HG02798 (cell line): Measurements from ENCODE around the gene AHCYL2.
"Not testable (repeated sequence)": the region's sequence is repeated elsewhere in the genome, so short reads cannot be mapped to it uniquely, and the experiment has no call there.

Source experiments
- ATAC-seq: cut with Tn5 transposase; IDR thresholded peaks from one replicate; pipeline ENCODE4 v1.9.1; 2021; ENCODE audit warnings: mild to moderate bottlenecking; ENCODE audit not compliant: unreplicated experiment, poor library complexity

The AHCYL2 gene

DNA sequence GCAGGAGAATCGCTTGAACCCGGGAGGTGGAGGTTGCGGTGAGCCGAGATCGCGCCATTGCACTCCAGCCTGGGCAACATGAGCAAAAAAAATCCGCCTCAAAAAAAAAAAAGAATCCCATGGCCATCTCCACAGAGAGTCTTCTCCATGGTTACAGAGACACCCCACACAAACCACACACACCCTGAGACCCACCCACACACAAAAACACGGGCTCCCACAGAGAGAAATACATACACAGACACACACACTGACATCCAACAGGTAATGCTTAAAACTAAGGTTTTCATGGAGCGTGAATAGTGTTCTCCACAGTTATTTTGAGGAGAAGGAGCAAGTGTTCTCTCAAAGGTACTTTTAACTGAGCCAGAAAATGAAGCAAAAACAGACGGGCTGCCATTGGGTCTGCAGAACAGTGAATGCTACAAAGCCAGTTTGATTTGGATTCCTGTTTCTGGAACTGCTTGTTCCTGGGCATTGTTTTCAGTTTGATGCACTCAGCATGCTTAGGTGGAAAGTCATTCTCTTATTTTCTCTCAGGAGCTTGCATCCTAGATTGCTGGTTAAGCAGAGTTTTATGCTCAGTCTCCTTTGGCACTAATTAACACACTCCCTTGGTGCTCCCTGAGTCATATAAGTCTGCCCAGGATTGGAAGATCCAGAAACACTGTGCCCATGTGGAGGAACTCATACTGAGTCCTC lies 15.4 kb downstream of the AHCYL2 start:
- no peak for ATAC-seq

DNA sequence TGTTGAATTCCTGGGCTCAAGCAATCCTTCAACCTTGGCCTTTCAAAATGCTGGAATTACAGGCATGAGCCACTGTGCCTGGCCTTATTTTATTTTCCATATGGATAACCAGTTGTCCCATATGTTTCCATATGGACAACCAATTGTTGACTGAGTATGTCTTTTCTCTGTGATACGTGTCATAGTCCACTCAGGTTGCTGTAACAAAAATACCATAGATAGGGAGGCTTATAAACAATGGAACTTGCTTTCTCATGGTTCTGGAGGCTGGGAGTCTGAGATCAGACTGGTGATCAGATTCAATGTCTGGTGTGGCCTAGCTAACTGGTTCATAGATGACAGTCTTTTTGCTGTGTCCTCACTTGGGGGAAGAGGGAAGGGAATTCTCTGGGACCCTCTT lies 19.4 kb downstream of the AHCYL2 start:
- no peak for ATAC-seq

DNA sequence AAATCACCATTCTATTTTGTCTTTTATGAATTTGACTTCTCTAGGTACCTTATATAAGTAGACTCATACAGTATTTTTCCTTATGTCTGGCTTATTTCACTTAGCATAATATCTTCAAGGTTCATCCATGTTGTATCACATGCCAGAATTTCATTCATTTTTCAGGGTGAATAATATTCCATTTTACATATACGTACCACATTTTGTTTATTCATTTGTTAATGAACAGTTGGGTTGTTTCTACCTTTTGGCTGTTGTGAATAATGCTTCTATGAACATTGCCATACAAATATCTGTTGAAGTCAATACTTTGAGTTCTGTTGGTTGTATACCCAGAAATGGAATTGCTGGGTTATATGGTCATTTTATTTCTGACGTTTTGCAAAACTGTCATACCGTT lies 20.7 kb downstream of the AHCYL2 start:
- no peak for ATAC-seq

DNA sequence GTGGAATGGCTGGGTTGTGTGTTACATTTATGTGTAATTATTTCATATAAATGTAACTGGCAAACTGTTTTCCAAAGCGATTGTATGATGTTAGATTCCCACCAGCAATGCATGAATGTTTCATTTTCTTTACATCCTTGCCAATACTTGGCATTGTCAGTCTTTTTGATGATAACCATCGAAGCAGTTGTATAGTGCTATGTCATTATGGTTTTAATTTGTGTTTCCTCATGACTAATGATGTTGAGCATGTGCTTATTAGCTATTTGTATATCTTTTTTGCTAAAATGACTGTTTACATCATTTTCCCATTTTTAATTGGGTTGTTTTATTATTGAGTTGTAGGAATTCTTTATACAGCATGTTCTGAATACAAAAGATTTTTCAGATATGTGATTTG lies 22.3 kb downstream of the AHCYL2 start:
- no peak for ATAC-seq

DNA sequence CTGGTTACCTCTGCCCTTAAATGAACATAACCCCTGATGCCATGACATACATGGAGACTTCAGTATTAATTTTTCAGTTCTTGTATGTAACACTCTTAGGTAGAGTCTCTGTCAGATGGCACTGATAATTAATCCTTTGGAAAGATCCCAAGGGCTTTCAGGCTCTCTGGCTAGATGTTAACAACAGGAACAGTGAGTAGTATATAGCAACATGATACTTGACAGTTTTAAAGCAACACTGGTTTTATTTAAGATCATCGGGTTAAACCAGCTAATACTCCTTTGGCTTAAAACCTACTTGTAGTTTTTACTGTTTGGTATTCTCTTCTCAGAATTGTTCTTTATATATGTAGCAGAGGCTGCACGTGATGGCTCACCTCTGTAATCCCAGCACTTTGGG lies 27.3 kb downstream of the AHCYL2 start:
- no peak for ATAC-seq

DNA sequence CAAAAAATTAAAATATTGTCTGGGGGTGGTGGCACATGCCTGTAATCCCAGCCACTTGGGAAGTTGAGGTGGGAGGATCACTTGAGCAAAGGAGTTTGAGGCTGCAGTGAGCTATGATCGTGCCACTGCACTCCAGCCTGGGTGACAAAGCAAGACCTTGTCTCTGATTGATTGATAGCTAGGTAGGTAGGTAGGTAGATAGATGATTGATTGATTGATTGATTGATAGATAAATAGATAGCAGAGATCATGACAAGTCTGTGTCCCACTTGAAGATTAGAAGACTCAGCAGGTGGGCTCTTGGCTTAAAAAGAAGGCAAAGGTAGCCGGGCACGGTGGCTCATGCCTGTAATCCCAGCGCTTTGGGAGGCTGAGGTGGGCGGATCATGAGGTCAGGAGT lies 27.8 kb downstream of the AHCYL2 start:
- not testable (repeated sequence) for ATAC-seq

DNA sequence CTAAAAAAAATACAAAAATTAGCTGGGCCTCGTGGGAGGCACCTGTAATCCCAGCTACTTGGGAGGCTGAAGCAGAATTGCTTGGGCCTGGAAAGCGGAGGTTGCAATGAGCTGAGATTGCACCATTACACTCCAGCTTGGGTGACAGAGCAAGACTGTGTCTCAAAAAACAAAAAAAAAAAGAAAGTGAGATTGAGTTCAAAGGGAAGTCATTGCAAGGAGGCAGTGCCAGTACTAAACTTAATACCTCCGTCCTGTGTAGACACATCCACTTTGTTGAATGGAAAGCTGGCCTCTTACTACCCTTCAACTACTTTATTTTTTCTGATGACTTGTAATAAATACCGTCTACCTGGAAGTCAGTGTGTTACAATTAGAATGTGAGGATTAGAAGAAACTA lies 31.0 kb downstream of the AHCYL2 start:
- ATAC-seq, result no peak

DNA sequence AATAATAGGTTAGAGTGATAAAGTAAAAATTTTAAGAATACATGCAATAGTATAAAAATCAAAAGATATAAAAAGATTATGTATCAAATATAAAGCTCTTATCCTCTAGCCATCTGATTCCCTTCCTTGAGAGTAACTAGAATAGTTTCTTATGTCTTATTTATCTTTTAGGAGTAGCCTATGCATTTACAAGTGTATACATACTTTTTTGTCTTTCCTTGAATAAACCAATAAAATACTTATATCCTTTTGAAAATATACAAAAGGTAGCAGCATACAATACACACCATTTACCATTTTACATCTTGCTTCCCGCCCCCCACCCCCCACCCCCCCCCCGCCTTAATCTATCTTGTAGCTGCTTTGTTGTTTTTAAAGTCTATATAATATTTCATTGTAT lies 31.4 kb downstream of the AHCYL2 start:
- no peak for ATAC-seq

DNA sequence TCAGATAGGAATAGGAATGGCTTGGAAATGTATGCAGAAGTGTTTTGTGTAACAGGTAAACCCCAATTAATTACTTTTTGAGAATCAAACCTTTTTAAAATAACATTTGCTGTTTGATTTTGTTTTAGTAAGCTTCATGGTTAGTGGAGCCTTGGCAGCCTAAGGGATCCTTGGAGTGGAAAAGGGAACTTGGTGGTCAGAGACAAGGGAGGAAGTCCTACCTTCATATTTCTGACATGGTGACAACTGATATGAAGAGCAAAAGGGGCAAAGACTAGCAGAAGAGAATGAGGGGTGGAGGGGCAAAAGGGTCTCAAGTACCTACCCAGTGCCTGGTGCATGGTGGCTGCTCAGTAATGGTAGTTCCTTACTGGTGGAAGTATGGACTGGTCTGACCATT lies 32.3 kb downstream of the AHCYL2 start:
- ATAC-seq, result no peak

DNA sequence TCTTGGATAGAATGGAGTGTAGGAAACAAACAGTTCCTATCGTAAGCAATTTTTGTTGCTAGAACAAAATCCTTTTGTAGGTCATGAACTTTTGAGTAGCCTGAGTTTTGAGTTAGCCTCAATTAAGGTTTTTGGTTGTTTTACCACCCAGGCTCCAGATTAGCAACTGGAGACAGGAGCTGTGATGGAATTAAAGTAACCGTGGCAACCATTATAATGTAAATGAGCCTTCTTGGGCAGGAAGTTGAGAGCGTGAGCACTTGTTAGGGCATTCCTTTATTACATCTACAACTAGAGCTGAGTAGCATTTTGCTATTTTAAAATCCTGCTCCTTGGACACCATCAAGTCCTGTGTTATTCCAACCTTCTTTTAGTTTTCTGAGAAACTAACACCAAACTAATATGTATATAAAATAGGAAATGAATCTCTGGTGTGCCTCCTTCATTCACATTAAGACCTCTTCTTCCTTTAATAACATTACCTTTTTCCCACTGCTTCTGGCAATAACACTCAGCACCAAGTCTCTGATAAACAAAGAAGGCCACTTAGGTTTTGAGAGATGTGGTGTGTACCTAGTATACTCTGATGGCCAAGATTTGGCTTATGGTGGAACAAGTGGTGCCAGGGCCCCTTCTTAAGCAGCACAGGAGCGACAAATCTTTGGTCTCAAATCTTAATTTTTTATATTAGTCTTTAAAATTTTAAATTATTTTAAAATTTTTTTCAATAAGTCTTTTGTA lies 34.0 kb downstream of the AHCYL2 start:
- no peak for ATAC-seq

DNA sequence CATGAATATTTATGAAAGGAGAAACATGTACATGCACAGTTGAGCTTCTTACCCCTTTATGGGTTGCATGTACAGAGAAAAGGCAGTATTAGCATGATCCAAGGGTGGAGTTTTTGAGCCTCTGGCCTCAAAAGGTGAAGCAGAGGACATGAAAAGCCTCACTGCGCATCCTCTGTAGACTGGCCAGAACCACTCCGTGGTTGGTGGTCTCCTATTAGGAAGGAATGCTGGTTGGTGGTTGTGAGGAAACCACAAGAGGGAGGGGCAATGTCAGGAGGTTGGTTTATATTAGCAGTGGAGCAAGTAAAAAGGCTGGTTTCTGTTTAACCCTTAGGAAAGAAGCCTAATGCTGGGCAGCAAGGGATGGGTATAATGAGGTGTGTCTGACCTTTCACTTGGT lies 37.5 kb downstream of the AHCYL2 start:
- ATAC-seq, result no peak

DNA sequence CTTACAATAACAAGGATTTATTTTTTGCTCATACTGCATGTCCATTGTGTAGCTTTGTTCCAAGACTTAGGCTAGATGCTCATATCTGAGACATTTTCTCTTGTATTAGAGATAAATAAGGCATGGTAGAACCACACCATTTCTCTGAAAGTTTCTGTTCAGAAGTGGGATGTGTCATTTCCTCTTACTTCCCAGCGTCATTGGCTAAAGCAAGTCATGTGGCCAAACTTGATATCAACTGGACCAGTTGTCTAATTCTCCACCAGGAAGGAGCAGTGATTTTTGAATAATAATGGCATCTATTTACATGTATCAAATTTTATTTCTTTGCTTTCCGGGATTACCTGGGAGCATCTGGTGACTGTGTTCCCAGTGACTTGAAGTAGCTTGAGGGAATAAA lies 38.3 kb downstream of the AHCYL2 start:
- no peak for ATAC-seq

DNA sequence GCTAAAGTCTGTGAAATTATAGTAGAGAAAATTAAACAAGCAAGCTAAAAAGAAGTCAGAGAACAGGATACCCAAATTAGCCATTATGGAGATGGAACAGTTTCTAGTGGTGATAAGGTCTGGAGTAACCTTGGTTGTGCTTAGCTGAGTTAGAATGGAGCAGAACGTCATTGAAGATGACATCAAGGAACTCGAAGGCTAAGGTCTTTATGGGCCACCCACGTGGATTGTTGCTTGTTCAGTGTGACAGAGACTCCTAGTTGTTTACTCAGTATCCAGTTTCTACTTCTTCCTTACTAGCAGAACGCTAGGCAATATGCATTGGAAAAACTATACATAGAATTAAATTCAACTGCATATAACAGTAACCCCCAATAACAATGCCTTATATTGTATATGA lies 39.7 kb downstream of the AHCYL2 start:
- ATAC-seq, result no peak

DNA sequence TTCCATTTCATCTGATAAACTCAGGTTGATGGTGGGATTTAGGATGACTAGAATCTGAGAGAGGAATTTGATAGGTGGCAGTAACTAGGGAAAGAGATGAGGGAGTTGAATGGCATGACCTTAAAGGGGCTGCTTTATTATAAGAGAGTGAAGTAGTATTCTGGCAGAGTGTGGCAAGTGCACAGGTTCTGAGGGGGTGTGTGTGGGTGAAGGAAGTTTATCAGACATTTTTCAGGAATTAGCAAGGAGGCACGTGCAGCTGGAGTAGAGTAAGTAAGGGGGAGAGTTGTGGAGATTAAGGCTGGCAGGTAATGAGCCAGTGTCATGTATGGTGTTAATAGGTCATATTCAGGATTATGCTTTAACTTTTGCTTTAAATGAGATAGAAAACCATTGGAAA lies 40.5 kb downstream of the AHCYL2 start:
- ATAC-seq, result no peak

DNA sequence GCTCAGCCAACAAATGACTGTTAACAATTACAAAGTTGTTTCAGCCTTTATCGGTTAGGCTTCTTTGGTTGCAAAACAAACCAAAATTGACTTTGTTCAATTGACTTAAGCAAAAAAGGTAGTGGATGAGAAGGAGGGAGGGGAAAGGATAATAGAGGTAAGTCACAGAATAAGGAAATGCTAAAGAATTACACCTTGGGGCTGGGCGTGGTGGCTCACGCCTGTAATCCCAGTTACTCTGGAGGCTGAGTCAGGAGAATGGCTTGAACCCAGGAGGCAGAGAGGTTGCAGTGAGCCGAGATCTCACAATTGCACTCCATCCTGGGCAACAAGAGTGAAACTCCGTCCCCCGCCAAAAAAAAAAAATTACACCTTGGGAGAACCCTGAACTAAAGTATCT lies 41.4 kb downstream of the AHCYL2 start:
- ATAC-seq, result no peak

DNA sequence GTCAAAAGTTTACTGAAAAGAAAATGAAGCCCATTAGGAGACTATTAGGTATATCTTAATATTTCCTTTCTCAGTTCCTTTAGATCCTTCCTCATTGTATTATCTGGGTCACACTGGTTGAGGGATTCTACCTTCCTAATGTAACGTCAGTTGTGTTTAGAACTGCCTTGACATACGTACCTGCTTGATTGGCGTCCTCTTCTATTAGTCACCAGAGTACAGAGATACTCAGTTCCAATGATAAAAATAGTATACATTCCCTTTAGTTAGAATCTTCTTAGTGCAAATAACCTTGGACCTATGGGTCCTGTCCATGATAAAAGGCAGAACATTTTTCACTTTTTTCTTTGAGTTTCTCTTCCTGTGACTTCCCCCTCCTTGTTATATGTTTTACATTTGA lies 45.2 kb downstream of the AHCYL2 start:
- ATAC-seq, result no peak

DNA sequence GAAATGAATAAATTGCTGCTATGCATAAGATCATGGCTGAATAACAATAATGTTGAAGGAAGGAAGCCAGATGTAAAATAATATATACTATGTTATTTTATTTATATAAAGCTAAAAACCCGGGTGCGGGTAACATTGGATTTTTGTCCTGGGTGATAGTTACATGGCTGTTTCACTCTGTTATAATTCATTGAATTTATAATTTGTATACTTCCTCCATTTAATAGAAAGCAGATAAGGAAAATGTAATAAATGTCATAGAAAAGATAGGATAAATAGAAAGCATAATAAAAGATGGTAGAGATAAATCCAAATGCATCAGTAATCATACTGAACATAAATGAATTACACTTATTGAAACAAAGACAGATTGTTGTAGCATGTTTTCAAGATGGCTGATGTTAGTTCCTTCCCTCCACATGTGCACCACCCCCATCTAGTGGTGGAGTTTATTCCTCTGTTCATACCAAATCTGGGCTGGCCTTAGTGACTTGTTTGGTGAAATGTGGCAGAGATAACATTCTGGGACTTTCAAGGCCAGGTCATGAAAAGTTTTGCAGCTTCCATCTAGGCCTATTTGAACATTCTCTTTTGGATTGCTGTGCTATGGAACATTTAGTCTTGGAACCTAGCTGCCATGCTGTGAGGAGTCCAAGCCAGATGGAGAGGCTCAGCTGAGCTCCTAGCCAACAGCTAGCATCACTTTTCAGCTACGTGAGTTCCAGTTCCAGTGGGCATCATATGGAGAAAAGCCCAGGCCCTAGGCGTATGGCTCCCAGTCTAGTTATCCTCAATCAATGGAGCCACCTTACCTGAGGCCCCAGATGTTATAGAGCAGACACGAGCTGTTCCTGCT lies 46.9 kb downstream of the AHCYL2 start:
- peak; percentile 66 for ATAC-seq

DNA sequence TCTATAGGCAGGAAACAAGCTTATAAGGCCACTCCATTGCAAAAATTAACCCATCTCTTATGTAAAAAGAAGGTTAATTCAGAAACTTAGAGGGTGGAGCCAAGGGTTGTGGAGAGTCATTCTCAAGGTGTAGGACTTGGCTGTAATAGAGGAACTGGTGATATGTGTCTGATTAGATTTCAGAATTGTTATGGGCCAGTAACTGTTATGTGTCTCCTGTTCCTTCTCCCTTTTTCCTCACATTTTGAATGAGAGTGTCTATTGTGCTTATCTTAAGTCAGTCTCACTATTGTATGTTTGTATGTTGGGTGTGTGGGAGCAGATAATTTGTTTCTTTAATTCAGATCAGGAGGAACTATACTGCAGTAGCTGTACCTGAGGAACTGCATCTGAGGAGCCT lies 49.1 kb downstream of the AHCYL2 start:
- ATAC-seq, result no peak

DNA sequence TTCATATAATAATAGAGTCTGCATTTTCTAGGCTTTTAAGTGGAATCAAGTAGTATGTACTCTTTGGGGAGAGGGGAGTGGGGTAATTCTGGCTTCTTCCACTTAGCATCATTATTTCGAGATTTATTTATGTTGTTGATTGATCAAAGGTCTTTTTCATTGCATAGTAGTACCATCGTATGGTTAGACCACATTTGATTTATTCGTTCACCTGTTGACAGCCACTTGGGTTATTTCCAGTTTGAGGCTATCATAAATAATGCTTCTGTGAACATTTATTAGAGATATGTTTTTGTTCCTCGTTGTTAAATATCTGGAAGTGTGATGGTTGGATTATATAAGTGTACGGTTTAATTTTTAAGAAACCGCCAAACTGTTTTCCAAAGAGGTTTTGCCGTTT lies 52.8 kb downstream of the AHCYL2 start:
- ATAC-seq, result no peak

DNA sequence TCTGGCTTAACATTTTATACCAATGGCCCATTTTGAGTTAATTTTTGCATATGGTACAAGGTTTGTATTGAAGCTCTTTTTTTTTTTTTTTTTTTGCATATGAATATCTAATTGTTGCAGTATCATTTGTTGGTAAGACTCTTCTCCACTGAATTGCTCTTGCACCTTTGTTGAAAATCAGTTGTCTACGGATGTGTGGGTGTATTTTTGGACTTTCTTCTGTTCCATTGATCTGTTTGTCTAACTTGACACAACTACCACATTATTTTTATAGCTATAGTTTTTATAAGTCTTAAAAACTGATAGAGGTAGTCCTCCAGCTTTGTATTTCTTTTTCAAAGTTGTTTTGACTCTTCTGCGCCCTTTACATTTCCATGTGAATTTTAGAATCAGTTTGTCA lies 53.9 kb downstream of the AHCYL2 start:
- no peak for ATAC-seq

DNA sequence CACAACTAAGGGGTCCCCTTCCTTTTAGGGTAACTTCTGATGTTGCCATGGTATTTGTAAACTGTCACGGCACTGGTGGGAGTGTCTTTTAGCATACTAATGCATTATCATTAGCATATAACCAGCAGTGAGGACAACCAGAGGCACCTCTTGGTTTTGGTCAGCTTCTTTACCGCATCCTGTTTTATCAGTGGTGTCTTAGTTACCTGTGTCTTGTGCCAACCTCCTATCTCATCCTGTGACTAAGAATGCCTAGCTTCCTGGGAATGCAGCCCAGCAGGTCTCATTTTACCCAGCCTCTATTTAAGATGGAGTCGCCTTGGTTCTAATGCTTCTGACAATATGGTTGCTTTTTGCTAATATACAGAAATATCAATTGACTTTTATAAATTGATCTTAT lies 54.9 kb downstream of the AHCYL2 start:
- no peak for ATAC-seq
